Embryonic facial prominence (tissue), 1 donor: Measurements from ENCODE around the gene MAGI1.
"Not testable (repeated sequence)": the region's sequence is repeated elsewhere in the genome, so short reads cannot be mapped to it uniquely, and the experiment has no call there.

Source experiments
- DNase-seq: peaks from one replicate; pipeline ENCODE4 v3.0.0-alpha.2; 2016; ENCODE audit errors: extremely low spot score

MAGI1 gene

DNA sequence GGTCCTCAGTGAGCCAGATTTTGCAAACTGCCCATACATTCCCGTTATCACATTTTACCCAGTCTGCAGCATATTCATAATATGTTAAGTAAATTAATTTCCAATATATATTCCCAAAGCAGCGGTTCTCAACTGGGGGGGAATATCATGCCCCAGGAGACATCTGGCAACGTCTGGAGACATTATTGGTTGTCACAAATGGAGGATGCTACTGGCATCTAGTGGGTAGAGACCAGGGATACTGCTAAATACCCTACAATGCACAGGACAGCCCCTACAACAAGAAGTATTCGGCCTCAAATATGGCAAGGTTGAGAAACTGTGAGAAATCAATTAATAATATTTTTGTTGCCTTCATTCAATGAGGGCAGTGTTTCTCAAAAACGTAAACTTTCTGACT is 280.3 kb downstream of the MAGI1 start:
- no peak for DNase-seq

DNA sequence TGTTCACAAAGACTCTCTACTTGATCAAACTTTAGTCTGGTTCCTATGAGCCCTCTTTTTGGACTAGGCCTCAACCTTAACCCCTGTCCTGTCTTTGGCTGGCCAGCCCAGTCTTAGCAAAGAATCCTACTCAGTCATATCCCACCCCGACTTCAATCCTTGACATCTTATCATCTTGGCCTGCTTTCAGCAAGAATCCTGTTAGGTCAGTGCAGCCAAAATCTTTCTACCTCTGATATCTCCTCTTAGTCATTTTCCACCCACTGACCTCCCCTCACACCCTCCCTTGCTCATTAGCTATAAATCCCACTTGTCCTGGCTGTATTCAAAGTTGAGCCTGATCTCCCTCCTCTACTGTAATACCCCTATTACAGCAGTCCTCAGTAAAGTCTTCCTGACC is 286.1 kb downstream of the MAGI1 start:
- DNase-seq = no peak

DNA sequence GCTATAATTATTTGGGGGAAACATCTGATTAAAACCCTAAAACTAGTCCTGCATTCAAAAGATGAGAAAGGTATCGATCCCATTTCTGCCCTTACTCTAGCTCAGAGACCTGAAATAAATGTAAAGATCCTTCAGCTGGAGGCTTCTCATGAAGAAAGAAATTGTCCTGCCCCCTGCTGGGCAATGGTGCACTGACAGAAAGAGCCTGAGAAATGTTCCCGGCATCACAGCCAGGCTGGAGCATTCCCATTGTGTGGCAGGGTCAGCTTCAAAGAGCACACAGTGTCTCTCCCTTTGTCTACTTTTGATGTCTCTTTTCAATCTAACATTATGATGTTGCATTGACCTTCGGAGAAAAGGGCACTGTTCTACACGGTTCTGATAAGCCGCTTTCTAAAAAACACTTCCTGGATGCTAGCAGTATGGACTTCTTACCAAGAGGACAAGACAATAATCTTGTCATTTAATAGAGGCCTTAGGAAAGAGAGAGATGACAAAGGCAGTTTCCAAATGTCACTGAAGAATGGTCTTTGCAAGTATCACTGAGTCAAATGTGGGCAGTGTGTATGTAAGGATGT is 287.5 kb downstream of the MAGI1 start:
- no peak for DNase-seq

DNA sequence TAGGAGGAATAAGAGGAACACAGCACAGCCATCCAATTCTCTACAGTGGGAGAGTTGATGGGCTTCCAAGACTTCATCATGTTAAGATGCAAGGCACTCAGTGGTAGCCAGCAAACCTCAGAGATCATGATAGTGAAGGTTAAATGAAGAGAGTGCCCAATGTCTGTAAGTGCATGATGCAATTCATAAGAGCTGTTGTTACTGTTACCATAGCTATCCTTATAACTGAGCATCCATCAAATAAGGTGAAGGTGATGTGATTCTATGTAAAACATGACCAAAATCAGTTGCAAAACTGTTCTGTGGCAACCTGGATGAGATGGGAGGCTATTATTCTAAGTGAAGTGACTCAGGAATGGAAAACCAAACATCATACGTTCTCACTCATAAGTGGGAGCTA is 289.7 kb downstream of the MAGI1 start:
- DNase-seq = no peak

DNA sequence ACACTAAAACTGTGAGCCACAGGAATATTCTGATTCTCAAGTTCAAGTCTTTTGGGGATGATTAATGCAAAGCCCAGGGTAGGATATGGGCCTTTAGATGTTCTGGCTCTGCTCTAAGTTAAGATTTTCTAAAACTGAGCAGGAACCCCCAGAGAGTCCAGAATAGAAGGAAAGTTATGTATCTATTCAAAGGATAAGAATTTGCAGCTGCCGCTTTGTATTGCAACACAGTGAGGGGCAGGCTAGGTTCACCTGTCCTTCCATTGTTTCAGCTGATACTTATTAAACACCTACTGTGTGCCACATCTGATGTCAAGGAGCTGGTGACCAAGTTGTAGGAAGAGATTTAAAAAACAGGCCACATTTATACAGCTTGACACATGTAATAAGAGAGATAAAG is 290.4 kb downstream of the MAGI1 start:
- DNase-seq = no peak

DNA sequence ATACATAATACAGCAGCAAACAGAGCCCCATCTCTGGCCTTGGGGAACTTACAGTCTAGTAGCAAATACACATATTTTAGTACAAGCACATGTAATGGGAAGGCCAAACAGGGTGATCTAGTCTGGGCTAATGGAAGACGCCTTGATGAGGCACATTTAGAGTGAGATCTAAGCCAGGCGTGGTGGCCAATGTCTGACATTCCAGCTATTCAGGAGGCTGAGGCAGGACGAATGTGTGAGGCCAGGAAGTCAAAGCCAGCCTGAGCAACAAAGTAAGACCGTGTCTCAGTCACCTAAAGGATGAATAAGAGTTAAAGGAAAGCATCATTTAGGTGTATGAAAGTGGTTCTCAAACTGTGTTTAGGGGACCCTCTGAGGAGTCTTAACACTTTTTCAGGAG is 291.9 kb downstream of the MAGI1 start:
- no peak for DNase-seq

DNA sequence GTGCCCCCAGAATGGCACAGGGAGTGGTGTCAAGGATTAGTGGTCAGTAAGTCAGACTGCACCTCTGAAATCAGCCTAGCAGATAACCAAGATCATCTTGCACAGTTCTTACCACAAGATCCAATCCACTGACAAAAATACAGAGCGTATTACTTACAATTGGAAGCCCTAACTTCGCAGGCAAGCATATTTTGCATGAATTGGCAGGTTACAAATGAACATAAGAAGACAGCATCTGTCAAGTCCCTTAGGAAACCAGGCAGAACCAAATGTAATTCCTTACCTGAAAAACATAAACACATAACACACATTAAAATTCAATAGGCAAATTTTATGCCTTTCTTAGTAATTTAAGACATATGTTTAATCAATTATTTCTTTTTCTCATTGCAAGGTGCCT is 293.4 kb downstream of the MAGI1 start:
- DNase-seq = no peak

DNA sequence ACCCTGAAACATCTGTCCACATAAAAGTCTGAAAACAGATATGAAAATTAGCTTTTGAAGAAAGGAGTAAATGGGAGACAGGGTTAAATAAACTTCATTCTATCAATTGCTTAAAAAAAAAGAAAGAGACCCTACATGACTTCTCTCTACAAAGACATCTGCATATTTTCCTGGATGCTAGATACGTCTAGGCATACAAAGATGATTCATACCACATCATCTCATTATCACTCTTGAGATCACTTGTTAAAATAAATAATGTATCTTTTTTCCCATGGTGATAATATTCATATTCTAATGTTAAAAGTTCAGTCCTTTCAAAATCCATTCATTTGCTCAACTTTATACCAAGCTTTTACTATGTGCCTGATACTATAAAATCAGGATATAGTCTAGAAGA is 295.8 kb downstream of the MAGI1 start:
- no peak for DNase-seq

DNA sequence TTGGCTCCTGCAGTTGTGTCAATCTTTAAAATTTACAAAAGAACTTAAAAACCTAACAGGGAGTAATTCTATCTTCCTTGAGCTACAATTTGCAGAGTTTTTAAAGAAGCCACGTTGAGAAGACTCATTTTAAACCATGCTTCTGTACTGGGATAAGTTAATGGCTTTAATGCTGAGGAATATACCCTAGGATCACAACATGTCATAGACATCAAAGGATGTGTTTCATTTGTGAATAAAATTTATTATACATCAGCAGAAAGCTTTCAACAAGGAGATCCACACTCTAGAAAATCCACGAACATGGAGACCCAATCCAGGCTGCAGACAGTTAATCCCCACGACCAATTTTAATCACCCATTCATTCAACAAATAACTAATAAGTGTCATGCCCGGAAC is 297.2 kb downstream of the MAGI1 start:
- no peak for DNase-seq

DNA sequence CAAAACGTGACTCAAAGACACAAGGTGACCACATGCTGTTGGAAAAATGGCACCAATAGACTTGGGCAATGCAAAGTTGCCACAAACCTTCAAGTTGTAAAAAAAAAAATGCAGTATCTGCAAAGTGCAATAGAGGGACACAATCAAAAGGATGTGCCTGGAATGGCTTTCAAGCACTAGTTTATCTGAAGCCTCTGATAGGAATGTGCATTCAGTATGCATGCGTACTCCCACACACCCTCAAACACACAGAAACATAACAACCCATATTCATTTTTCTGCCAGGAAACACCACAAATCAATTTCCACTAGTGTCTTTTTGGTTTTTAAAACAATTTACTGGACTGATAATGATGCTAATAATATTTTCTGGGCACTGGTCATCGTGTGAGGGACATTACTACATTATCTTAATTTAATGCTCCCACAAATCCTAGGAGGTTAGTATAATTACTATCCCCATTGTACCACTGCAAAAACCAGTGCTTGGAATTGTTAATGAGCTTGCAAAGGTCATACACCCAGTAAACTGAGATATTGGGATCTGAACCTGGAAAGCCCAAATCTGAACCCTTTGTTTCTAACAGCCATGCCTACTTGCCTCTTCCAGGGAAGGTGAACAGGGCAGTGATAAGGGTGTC is 298.7 kb downstream of the MAGI1 start:
- DNase-seq = no peak

DNA sequence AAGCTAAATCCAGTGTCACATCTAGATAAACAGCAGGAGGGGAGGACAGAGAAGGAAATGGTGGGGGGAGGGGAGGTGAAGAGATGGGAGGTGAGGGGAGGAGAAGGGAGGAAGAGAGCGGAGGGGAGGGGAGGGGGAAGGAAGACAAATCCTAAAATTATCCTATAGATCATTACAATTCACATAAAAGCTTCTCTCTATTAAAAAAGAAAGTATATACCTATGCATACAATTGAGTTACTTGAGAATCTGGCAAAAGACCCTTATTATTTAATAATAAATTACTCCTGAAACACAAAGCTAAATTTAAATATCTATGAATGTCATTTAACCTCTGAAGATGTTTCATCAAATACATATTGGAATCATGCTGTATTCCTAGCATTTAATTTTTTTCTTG is 303.9 kb downstream of the MAGI1 start:
- no peak for DNase-seq

DNA sequence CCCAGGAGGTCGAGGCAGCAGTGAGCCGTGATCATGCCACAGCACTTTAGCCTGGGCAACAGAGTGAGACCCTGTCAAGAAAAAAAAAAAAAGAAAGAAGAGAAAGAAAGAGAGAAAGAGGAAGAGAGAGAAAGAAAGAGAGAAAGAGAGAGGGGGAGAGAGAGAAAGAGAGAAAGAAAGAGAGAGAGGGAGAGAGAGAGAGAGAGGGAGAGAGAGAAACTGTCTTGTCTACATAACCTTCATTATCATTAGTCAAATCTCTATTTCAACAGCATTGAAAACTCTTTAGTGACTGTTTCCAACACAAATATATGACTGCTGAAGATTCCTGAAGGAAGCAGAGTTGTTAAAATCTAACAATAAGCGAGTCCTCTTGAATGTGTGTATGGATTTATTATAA is 304.3 kb downstream of the MAGI1 start:
- no peak for DNase-seq

DNA sequence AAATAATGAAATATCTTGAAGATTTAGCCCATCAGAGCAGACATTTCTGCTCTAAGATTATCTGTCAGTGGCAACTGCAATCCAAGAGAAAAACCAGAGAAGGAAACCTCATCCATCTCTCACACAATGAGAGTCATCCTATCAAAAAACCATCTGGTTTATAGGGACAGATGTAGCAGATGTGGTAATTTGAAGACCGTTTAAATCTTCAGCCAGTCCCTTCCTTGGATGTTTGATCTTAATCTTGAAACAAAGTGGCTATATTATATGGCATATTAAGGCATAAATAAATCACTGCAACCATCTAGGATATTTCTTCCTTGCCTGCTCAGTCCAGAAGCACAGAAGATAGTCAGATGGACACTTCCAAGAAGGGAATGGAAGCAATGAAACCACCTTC is 305.3 kb downstream of the MAGI1 start:
- DNase-seq = no peak

DNA sequence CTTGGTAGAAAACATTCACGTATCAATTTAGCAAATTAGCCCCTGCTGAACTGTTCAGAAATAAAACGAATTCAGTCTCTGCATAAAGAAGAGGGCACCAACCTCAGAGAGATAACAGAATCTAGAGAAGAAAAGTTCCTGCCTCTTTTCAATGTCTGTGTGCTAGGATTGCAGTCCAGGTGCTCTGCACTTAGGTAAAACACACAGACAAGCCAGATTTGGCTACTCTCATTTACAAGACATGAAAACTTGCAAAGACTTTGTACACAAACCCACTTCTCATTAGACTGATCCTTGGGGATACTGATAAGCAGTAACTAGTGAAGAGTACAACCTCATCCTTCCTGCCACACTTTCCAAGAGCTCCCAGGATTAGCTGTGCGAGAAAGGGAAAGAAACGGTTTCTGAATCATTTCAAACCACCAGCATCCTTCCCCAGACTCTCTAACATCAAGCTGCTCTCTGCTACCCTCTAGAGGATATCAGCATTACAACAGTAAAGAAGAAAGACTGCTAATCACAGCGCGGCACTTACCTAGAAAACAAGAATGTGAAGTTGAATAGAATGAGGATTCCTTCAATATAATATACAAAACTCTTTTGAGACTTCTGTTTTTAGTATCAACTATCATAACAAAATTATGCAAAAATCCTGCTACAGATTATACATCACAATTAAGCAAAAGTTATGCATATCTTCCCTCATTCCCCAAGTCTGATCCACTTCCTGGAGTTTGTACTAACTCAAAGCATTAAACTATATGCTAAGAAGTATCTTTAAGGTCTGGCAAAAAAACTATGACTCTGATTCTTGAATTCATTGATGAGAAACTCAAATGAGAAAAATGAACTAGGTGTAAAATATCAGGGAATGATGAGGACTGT is 306.4 kb downstream of the MAGI1 start:
- DNase-seq = peak; percentile 76

DNA sequence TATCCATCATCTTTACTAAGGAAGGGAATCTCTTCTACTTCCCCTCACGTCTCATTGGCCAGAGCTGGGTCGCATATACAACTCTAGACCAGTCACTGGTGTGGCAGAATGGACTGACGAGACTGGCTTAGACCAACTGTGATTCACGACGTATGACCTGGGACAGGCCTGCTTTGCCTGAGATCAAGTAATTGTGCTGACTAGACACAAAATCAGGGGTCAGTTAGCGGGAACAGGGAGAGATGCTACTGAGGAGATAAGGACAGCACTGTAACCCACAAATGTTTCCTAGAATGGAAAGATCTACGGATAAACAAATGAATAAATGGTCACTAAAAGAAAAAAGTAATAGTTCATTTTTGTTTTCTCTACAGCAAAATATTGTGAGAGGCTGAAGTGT is 308.3 kb downstream of the MAGI1 start:
- DNase-seq = no peak

DNA sequence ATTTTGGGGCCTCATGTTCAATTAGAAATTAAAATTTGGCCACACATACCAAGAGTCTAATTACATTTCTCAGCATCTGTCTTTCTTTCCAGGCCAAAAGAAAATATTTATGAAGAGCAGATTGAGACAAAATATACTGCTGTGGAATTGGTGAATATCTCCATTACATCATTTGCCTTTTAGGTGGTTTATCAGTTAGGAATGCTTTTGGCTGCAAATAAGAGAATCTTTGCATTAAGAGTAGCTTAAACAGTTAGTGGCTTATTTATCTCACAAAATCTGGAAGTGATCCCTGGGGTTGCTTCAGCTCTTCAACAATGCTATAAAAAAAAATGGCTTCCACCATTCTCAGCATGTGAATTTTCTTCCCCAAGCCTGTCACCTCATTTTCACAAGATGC is 308.7 kb downstream of the MAGI1 start:
- no peak for DNase-seq

DNA sequence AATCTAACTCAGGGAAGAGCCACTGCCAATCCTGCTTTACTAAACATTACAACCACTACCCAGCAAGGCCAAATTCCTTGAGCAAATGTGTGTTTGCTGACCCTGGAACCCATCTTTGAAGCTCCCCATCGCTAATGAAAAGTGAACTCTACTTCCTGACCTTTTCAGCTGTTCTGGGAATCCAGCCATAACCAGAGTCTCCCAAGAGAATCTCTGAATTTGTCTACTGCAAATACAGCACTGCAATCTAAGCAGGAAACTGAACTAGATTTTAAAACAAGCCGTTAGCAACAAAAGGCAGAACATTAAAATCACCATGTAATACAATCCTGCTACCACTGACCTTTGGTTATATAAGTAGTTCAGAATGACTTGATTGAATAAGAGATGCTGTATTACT is 309.2 kb downstream of the MAGI1 start:
- DNase-seq = peak; percentile 48

DNA sequence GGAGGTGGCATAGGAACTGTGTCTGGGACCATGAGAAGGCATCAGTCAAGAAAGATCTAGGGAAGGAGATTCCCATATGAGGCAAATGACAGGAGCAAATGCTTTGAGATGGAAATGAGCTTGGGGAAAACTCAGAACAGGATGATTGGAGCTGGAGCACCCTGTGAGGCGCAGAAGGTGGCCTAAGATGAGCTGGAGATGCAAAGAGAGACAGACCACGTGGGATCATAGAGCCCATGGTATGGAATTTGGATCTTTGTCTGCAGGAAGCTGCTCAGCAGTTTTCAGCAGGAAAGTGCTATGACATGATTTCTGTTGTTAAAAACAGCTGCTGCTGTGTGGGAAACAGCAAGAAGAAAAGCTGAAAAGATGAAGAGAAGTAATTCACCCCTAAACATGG is 310.6 kb downstream of the MAGI1 start:
- DNase-seq = no peak

DNA sequence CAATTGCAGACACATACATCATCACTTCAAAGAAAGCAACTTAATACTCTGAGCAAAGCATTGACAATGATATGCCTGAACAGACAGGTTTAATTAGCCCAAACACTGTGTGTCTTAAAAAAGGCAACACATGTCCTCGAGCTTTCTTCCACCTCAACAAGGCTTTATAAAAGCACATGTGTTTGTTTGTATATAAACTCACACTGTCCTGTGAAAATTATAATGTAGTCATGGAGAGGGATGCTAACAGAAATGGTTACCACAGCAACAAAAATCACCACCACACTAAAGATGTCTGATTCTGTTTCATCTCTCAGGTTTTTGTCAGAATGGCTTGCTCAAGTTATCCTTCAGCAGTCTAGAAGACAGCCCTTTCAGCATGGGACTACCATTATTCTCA is 314.7 kb downstream of the MAGI1 start:
- no peak for DNase-seq

DNA sequence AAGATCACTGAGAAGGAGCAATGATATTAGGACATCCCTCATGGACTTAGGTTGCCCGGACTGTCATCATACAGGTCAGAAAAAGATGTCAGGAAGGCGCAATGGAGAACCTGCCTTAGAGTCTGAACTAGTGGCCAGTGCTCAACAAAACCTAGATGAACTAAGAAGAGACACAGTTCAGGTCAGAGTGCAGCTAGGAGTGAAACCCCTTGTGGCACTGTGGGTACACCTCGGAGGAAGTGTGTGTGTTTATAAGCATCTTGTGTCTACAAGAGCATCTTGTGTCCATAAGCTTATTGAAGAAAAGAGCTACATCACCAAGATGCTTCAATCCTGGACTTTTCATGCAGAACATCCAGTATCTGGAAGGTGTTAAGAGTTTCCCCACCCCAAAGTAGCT is 315.7 kb downstream of the MAGI1 start:
- no peak for DNase-seq

DNA sequence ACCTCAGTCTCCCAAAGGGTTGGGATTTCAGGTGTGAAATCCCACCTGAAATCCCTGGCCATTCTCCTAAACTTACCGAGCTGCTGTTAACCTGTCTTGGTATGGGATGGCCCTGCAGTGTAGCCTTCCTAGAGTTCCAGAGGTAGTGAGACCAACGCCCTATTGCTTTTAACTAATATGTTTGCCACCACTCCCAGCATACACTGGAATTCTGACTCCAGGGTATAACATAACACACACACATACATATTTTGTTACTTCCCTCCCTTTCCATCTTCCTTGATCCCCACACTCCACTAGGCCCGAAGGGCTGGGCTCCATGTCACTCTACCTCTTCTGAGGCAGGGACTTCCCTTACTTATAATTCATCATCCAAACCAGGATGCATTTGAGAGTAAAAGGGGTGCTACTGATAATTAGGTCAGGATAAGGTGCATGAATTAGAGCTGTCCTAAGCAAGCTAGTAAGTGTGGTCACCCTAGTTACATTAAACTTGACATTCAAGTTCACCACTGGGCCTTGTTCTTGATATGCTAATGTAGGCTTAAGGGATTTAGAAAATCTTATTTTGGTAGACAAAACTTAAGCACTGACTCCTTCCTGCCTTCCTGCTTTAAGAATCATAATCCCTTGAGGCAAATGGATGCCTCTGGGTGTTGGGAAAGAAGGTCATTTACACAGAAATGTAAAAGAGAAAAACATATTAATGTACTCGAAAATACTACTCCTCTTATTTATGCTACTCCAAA is 317.6 kb downstream of the MAGI1 start:
- no peak for DNase-seq

DNA sequence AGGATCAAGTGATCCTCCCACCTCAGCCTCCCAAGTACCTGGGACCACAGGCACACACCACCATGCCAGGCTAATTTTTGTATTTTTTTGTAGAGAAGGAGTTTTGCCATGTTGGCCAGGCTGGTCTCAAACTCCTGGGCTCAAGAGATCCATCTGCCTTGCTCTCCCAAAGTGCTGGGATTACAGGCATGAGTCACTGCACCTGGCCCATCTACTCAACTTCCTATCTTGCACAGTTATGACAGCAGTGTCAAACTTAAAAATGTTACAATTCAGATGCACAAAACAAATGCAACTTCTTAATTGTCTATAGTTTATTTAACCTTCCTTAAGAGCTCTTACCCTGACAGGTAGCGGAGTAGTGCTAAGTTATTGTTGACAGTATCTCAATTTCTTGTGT is 319.1 kb downstream of the MAGI1 start:
- not testable (repeated sequence) for DNase-seq
